ENCODE data around the gene COMMD8.

Gene COMMD8

GRCh38 chr4:47410271-47410670, 53.2 kb downstream of the COMMD8 start:
- no peak for DNase-seq (ENCODE audit: extremely low read depth, low read depth)

GRCh38 chr4:47406408-47406807, 57.1 kb downstream of the COMMD8 start:
- no peak for DNase-seq (ENCODE audit: extremely low read depth, low read depth)
- H3K4me3 ChIP-seq (replicated peaks; ENCODE audit: low read depth, low read length) = no peak overlapping the region
- TF ChIP-seq CTCF (IDR thresholded peaks at IDR 0.05; ENCODE audit: low read depth, low read length, missing control alignments) = no peak

More at GRCh38 chr4:47410271-47410670, 53.2 kb downstream of the COMMD8 start:
- no peak overlapping the region for H3K4me3 ChIP-seq (replicated peaks; ENCODE audit: low read depth, low read length)
- no peak for TF ChIP-seq CTCF (IDR thresholded peaks at IDR 0.05; ENCODE audit: low read depth, low read length, missing control alignments)

Data from HFF-Myc (cell line).